ENCODE results near the gene TXNIP.

The TXNIP gene

GRCh38 chr1:145961425-145962156, 34.8 kb downstream of the TXNIP start:
- peak; percentile 42 for DNase-seq

- no peak for DNase-seq
Measured at GRCh38 chr1:145961109-145961424, 35.3 kb downstream of the TXNIP start.

DNA sequence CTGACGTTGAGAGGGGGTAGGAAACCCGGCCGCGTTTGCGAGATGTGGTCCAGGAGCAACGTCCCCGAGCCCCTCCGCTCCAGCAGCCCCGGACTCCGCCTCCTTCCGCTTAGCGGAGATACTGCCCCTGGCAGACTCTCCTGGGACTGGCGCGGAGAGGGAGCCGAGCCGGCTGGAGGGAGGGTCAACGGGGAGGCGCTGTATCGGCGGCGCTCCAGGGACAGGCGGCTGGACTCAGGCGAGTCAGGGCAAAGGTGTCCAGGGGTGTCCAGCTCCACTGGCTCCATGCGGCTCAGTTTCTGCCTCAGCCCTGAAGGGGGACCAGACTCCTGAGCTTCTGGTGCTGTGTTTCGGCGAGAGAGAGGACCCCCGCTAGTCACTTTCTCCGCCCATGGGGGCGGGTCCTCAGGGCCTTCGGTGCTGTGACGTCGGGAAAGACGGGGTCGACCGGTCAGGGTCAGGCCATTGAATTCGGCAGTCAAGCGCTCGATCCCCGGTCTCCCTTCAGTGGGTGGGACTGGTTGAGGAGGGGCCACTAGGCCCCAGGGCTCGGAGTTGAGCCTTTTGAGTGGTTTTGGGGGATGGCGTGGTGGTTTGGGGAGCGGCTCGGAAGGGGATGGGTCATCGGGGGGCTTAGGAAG, 35.8 kb downstream of the TXNIP start:
- DNase-seq = peak; percentile 32

GRCh38 chr1:145959957-145960467, 36.4 kb downstream of the TXNIP start:
- DNase-seq = no peak

GRCh38 chr1:145959333-145959732, 37.0 kb downstream of the TXNIP start:
- no peak for DNase-seq

GRCh38 chr1:145958734-145959133, 37.6 kb downstream of the TXNIP start:
- no peak for DNase-seq

- peak; percentile 93 for DNase-seq
Measured at GRCh38 chr1:145957443-145958319, 38.7 kb downstream of the TXNIP start, which contains the start of gene LIX1L. Gene LIX1L (minus strand): TSS chr1:145958017. CDS start chr1:145957927, 90 bp downstream.

DNA sequence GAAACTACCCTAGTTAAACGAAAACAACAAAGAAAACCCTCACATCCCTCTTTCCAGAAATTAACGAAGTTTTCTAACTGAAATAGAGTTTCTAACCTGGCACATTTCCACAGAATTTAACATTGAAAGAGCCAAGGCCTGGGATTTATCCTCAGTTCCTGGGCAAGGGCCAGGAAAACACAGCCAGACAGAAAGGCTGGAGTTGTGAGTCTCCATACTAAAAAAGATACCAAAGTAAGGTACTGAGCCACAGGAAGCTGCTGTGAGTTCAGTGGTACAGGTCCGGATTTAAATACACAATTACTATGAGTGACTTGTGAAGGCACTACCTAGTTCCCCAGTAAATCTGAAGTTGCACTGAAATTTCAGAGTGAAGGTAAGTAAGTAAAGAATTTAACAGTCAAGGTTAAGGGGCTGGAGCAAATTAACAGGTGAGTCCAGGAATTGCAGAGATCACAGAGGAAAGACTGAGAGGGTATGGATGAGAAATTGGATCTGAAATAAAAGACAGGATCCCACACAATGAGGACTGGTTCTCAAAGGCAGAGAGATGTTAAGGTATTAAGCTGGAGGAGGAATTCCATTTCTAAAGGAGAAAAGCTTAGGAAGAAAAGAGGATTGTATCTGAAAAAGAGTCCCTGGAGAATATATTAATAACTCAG, 39.5 kb downstream of the TXNIP start:
- no peak for DNase-seq

DNA sequence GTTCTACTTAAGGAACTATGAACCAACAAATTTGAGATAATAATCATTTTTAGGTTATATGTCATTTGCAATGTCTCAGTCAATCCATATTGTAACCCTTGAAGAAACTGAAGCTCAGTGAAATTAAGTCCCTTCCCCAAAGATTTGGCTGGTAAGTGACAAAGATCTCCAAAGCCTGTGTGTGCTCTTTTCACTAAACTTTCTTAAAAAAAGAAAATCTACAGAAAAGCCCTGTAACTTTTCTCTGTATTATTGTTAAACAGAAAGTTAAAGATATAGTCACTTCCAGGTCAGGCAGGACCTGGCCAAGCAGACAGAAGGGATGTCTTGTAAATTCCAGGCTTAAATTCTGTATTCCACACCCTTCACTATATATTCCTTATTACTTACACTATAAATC, 40.0 kb downstream of the TXNIP start:
- DNase-seq = no peak

GRCh38 chr1:145955436-145955835, 40.9 kb downstream of the TXNIP start:
- no peak for DNase-seq

- no peak for DNase-seq
Measured at GRCh38 chr1:145953861-145954260, 42.5 kb downstream of the TXNIP start.

DNA sequence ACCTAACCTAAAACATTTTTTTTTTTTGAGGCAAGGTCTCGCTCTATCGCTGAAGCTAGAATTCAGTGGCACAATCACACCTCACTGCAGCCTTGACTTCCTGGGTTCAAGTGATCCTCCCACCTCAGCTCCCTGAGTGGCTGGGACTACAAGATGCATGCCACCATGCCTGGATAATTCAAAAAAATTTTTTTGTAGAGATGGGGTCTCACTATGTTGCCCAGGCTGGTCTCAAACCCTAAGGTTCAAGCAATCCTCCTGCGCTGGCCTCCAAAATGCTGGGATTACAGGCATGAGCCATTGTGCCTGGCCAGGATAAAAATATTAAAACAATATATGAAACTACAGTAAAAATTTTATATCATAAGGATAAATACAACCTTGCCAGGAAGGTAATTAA, 43.5 kb downstream of the TXNIP start:
- no peak for DNase-seq

DNA sequence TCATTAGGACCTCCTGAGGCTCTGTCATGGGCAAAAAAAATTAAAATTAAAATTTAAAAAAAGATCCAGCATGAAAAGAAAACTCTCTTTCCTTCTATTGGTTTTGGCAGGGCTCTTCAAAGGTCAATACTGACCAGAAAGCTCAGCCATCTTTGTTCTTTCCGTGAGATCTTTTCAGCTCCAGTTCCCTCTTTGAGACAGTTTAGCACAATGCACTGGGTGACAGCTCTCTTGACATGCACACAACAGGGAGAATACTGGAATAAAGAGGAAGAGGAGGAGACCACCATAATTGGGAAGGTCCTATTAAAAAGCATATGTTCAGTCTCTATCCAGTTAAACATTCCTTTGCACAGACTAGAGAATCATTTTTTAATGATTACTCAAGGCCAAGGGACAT, 44.9 kb downstream of the TXNIP start:
- no peak for DNase-seq

GRCh38 chr1:145949219-145949618, 47.2 kb downstream of the TXNIP start:
- no peak for DNase-seq

DNA sequence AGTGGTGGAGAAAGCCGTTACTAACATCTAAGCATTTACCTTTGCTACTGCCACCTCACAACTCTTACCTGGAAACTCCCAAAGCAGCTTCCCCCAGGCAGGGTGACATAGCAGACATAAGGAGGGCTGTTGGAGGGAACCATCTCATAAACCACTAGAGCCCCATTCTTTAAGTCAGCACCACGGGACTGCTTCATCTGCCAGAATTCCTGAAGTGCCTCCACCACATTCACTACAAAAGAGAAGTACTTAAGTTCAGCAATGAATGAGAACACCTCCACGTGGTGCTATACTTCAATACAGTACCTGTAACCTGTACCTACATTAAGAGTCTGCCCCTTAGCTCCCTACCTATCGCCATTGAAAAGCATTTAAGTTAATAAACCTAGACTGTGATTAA, 48.8 kb downstream of the TXNIP start:
- no peak for DNase-seq

DNA sequence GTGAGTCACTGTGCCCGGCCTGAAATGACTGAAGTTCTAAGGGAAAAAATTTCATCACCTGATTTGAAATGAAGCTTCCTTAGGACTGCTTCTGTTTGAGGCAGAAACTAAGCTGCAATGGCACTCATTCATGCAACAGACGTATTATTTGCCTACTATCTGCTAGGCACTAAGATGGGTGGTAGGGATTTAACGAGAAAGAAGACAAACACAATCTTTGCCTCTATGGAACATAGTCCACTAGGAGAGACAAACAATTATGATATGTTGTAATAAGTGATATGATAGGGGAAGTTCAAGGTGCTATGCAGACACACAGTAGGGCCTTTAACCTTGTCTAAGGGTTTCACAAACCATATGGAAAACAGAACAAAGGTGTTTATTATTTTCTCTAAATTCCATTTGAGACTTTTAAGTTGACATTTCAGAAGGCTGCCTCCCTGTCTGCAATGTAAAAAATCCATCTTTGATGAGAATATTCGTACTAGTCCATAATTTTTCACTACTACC, 49.8 kb downstream of the TXNIP start:
- DNase-seq = no peak

GRCh38 chr1:145944532-145944931, 51.8 kb downstream of the TXNIP start:
- no peak for DNase-seq

DNA sequence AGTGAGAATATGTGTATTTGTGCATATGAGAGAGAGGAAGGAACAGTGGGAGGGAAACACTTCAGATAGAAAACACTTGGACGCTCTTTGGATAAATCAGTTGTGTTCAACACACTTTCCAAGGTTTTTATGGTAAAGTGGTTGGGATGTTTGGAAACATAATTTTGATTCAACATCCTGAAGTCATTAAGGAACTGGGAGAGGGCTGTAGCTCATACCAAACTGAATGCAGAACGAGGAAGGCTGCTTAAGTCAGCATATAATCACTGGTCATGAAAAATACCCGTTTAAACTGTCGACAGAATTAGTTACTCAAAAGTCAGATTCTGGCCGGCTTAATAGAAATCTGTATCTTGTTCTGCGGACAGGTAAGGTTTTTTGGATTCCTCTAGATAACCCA, 53.5 kb downstream of the TXNIP start:
- no peak for DNase-seq
